Inflammatory macrophage (primary cell): ENCODE results near the gene UBQLNL.

ENCODE experiments used
- DNase-seq, 2 donors: peaks; one replicate each; pipeline ENCODE4 v3.0.0-alpha.2; 2020 to 2022
- total RNA-seq, 18 experiments: gene quantifications; one replicate each; lab custom pipeline; 2026; ENCODE audit warnings: mixed read lengths in 6 of 18, inconsistent platforms in 2 of 18; lab: John Stamatoyannopoulos, UW

The UBQLNL gene, protein sequence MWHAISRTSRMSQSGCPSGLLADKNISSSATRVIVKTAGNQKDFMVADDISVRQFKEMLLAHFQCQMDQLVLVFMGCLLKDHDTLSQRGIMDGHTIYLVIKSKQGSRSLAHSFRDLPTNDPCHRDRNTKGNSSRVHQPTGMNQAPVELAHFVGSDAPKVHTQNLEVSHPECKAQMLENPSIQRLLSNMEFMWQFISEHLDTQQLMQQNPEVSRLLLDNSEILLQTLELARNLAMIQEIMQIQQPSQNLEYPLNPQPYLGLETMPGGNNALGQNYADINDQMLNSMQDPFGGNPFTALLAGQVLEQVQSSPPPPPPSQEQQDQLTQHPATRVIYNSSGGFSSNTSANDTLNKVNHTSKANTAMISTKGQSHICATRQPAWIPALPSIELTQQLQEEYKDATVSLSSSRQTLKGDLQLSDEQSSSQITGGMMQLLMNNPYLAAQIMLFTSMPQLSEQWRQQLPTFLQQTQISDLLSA
- 0 to 0.12 (median 0.04) reads per million in 18 experiments for total RNA-seq

- no peak for DNase-seq
These were observed at the start of gene UBQLNL for GRCh38 chr11:5516599-5516998. TSS of gene UBQLNL (minus strand) at chr11:5516699. CDS start at chr11:5516441, 258 bp downstream.

DNA sequence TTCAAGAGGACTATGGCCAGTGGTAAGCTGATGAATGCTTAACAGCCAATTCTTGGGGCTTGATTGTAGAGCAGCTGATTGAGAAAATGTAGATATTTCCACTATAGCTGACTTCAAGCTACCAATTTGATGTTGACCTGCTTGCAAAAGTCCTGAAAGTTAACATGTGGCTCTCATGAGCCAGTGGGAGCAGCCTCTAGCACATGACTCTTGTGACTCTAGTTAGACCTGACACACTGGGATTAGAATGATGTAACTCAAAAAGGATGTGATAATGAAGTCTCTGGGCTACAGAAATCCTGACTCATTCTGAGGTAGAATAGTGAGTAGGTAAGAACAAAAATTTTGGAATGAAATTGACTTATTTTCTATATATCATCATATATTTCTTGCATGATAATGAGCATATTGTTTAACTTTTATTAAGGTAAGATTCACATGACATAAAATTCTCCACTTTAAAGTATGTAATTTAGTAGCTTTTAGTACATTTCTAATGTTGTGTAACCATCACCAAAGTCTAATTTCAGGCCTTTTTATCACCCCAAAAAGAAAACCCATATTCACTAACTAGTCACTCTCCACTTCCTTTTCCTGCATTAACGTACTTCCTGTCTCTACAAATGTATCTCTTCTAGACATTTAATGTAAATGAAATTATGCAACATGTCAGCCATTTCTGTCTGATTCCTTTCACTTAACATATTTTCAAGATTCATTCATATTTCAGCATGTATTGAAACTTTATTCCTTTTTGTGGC, 47.9 kb upstream of the UBQLNL start:
- DNase-seq, result no peak

DNA sequence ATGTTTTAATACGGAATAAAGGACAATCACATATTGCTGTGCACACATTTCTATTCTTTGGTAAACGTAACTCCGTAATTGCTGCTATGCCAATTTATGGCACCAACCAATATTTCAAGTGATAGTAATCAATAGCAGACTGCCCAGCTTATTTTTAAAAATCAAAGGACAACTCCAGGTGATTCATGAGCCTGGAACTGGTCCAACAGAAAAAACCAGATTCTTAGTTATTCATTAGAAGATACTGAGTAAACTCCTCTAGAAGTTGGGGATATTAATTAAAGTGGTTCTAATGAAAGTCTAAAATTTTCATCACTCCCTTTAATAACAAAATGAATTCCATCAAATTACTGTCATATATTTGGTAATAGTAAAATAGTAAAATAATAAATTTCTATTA, 41.3 kb upstream of the UBQLNL start:
- DNase-seq, result no peak

GRCh38 chr11:5556596-5557188, 40.2 kb upstream of the UBQLNL start:
- DNase-seq, result no peak

- DNase-seq, result no peak
These were observed 36.8 kb upstream of the UBQLNL start for GRCh38 chr11:5553343-5553742.

DNA sequence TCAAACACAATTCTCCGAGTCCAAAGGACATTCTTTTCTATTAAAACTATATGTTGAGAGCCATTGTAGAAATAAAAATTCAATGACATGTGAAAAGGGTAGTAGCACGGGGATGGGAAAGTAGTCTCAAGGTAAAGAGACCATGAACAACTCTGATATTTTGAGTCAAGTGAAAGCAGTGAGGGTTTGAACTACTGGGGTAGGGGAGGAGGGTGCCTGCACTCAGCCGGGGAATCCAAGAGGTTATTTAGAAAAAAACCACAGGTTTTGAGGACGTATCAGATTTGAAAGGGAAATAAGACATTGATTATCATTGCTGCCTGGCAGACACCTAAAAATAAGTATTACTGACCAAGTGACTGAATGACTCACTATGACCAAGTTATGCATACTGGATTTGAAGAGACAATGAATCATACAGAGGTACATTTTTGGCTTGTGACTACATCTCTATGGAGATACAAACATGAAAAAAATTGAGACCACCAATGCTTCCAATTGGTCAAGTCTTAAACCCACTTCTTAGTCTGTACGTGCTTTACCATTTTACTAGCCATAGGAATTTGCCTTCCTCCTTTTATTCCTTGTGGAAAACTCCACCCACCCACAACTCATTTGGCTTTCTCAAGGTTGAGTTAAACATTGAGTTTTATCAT, 34.1 kb upstream of the UBQLNL start:
- DNase-seq, result no peak

DNA sequence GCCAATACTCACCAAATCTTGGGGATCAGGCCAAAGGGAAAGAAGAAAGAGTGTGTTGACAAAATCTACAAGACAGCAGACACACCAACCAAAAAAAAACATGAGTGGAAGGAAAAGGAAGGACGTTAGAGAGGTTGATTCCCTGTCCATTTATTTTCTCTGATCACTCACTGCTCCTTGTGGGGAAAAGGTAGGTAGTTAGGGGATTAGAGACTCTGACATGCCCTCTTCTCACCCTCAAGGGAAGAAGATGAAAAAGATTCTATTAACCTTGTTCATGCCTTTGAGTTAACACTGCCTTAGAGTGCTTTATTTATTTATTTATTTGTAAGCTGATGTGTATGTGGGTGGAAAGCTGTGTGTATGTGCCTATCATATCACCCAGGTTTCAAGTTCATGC, 31.9 kb upstream of the UBQLNL start, which contains the start of gene OR52H1:
Gene OR52H1 (minus strand): TSS at position 101 of the 400 bp plus-strand sequence. CDS start 3,035 bp downstream, outside the sequence.
- DNase-seq, result no peak

- DNase-seq, result no peak
These were observed 31.5 kb upstream of the UBQLNL start for GRCh38 chr11:5547982-5548381.

GRCh38 chr11:5546457-5546856, 30.0 kb upstream of the UBQLNL start:
- DNase-seq, result no peak

DNA sequence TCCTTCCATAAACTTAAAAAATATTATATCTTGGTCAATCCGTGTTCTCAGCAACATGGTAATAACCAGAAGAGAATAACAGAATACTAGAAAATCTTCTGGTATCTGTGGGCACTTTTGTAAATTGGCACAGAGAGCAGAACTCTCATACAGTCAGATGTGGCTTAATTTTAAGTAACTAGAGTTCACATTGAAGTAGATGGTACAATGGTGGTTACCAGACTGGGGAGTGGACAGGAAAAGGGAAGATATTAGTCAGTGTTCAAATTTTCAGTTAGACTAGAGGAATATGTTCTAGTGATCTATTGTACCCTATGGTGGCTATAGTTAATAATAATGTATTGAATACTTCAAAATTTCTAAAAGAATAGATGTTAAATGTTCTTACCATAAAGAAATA, 24.9 kb upstream of the UBQLNL start:
- DNase-seq, result no peak

GRCh38 chr11:5536482-5536881, 20.0 kb upstream of the UBQLNL start:
- no peak for DNase-seq

- peak; percentile 18 to 70 for DNase-seq
These were observed 17.5 kb upstream of the UBQLNL start for GRCh38 chr11:5534046-5534445.

DNA sequence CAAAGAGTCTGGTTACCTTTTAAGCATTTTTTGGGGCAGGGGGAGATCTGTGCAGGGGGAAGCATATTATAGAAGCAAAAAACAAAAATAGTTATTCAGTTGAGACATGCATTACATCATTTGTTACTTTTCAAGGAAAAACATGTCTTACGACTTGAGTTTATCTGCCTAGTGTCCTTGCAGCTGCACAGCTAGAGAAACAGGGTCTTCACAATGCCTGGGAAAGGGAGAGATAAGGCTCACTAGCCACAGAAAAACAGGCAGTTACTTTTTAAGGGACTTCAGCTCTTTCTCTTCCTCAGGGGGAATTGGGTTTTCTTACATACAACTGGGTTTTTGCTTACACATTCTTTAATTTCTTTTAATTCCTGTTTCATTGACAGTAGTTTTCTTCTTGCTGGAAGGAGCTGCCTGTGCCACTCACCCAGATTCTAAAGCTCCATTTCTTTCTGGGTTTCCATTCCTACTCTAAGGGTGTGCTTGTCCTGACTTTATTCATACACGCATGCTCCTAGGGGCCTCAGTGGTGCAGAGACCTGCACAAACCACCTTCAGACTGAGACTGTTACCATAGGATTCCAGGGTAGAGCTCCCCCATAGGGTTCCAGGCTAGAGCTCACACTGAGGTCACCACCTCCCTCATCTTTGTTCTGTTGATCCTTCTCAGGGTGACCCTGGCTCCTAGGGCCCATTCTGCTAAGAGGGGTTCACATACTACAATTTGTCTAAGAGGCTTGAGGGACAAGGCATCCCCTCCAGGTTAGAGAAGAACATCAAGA, 14.7 kb upstream of the UBQLNL start:
- DNase-seq, result no peak

- DNase-seq, result no peak
These were observed 12.0 kb upstream of the UBQLNL start for GRCh38 chr11:5528495-5528894.

DNA sequence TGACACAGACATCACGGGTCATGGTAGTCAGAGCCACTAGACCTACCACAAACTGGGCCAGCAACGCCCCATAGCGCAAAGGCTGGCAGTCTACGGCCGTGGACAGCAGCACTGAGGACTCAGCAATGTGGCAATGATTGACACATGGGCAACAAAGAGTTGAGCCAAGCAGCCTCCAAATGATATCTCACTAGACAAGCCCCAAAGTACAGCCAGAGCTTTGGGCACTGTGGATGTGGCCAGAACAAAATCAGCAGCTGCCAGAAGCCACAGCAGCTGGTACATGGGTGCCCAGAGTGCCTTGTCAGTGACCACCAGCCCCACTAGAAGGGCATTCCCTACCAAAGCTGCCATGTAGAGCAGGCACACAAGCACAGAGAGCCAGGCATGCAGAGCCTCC, 11.2 kb upstream of the UBQLNL start:
- no peak for DNase-seq

DNA sequence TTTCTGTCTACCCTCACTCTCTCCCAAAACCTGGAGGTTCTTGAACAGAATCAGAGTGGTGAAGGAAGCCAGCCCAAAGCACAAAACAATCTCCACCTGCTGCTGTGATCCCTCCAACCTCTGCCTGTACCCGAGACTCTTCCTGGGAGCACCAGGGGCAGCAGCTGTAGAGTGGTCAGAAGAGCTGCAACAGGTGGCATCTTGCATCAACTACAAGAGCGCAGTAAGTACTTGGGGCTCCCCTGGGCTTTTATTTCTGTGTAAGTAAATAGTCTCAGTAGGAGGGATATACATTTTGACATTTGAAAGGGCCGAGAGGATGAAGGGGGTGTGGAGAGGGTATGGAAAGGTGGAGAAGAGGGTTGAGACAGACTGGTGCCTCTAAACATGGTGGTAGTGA, 8.3 kb upstream of the UBQLNL start:
- DNase-seq, result no peak

DNA sequence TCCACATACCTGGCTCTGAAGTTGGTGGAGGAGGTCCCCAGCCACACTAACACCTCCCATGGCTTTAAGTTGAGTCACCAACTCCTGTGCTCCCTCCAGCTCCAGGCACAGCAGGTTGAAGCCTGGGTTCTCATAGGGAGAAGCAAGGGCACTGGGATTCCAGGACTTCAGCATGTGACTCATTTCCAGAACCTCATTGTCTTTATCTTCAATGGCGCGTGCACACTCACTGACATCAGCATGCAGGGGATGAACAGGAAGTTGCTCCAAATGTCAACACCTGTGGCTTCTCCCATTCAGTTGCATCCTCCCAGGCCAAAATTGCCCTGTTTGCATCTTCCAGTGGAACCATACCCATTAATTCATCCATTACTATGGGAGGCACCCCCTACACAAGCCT, 5.8 kb upstream of the UBQLNL start:
- DNase-seq, result no peak

DNA sequence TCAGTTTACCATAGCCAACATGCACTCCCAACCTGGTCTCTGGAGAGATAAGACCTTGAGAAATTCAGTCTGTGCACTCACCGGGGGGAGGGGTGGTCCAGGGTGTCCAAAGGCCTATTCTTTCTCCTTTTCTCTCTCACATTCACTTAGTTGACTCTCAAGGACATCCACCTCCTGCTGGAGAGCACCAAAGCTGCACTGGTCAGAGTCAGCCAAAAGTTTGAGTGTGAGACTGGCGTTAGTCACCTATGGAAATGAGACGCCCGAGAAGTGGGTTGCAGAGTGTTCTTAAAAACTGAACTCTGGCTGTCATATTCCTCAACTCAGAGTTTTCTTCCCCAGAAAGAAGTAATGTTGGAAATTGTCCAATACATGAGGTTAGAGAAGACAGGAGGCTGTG, 5.0 kb upstream of the UBQLNL start:
- DNase-seq, result no peak

GRCh38 chr11:5514841-5515240, 1.7 kb downstream of the UBQLNL start:
- DNase-seq, result no peak

- no peak for DNase-seq
These were observed 6.7 kb downstream of the UBQLNL start, which contains the start of gene UBQLN3 for GRCh38 chr11:5509803-5510202. TSS of gene UBQLN3 (minus strand) at chr11:5509957. CDS start at chr11:5509558, 399 bp downstream.

GRCh38 chr11:5508605-5509004, 7.9 kb downstream of the UBQLNL start:
- no peak for DNase-seq

DNA sequence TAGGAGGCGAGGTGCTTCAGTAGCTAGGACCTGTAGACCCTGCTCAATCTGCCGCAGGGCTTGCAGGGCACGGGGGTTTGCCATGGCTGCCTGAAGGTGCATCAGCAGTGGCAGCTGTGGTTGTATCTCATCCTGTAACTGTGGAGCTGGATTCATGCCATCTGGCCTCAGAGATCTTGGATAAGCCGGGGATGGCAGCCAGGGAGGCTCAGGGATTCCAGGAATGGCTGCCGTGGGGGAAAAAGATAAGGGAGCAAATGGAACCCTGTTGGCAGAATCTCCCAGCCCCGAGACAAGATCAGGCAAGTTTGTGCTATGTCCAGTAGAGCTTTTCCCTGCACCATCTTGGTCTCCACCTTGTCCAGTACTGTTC, 8.6 kb downstream of the UBQLNL start:
- no peak for DNase-seq
